H1 (cell line): ENCODE data around the gene ATM. TPM values are rescaled to one million over a fixed set of nuclear protein-coding genes. Genes with fewer than 3 reads are reported as not detected.

Source experiments
- NRF1 ChIP-seq: IDR thresholded peaks from 2 replicates; pipeline ENCODE4 v1.6.1; 2011; ENCODE audit warnings: mild to moderate bottlenecking, low read depth, low read length, improper control_type of control experiment
- polyA plus RNA-seq, 7 experiments: library from polyadenylated mRNA; depleted of rRNA in 3 of 7; stranded (reverse) in 5 of 7; unstranded in 2 of 7; fragments of >200 nt in 5 of 7; fragments of 200-250 nt in 2 of 7; gene quantifications; 1 replicate in 5 of 7; 2 replicates in 1 of 7; 4 replicates in 1 of 7; pipeline versions ENCODE4 v1.2.1 to v1.2.3, GENCODE V29; 2011 to 2013; ENCODE audit warnings: missing spikeins in 2 of 7, mixed read lengths in 2 of 7
- total RNA-seq: library from RNA; stranded (reverse); fragmentation: NEBNext Ultra II Directional; extraction: Animal tissue kit (Norgen Biotek cat#: 25700); gene quantifications from 2 replicates; pipeline ENCODE4 v1.2.1, GENCODE V29; 2021

ATM gene
- total and polyA plus RNA-seq, 2 of the 8 experiments (the other 6 are each of a cell fraction or from before 2014, with no cell fraction given), result 14.9 to 55.4 TPM

DNA sequence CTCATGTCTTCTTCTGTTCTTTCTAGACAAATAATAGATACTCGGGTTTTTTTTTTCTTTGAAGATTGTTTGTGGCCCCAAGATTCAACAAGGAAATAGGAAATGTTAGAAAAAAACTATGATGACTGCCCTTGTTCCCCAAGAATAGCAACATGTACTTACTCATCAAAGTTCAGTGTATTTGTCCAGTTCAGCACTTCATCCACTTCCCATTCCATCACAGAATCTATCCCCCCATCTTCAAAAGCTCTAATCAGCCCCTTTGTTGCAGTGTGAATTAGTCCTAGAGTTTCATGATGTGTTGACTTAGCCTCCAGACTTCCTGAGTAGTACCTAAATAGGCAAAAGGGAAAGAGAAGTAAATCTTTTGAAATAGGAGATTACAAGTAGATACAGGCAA lies 170.2 kb downstream of the ATM start (continued):
- TF ChIP-seq NRF1, result no peak
